ENCODE measurements around the gene PSMC4.
A peak's percentile ranks its signal among the peaks of the same experiment; 100 is the strongest.

PSMC4 gene

DNA sequence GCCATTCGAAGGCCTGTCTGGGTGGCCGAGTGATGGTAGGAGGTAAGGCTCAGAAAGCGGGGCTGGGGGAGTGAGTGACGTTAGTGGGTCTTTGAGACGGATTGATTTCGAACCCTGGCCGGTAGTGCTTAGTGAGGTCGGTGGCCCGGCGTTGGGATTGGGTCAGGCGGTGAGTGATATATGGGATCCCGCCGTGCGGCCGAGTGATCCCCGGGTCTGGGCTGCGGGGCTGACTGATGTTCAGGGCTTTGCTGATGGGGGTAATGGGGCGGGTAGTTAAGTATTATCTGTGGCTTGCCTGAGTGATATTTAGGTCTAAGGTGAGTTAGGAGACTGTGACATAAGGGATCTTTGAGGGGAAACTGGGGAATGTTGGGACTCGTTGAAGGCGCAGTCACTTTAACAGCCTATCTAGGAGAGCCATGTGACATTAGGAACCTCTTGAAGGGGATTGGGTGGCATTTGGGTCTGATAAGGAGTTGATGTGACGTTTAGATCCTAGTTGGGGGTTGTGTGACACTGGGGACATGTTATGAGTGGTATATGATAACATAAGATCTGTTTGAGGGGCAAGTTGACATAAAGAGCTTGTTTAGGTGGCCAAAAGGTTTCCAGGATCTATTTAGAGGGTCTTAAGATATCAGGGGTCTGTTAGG is 543 bp downstream of the PSMC4 start:
- peak overlapping the region; percentile 97 for H3K4me3 ChIP-seq (ENCODE audit: low read length)
- no peak for DNase-seq (ENCODE audit: low read depth)
- TF ChIP-seq, protein P1, sequence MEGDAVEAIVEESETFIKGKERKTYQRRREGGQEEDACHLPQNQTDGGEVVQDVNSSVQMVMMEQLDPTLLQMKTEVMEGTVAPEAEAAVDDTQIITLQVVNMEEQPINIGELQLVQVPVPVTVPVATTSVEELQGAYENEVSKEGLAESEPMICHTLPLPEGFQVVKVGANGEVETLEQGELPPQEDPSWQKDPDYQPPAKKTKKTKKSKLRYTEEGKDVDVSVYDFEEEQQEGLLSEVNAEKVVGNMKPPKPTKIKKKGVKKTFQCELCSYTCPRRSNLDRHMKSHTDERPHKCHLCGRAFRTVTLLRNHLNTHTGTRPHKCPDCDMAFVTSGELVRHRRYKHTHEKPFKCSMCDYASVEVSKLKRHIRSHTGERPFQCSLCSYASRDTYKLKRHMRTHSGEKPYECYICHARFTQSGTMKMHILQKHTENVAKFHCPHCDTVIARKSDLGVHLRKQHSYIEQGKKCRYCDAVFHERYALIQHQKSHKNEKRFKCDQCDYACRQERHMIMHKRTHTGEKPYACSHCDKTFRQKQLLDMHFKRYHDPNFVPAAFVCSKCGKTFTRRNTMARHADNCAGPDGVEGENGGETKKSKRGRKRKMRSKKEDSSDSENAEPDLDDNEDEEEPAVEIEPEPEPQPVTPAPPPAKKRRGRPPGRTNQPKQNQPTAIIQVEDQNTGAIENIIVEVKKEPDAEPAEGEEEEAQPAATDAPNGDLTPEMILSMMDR (conservative IDR thresholded peaks at IDR 0.05; ENCODE audit: low read depth, low read length), result no peak

DNA sequence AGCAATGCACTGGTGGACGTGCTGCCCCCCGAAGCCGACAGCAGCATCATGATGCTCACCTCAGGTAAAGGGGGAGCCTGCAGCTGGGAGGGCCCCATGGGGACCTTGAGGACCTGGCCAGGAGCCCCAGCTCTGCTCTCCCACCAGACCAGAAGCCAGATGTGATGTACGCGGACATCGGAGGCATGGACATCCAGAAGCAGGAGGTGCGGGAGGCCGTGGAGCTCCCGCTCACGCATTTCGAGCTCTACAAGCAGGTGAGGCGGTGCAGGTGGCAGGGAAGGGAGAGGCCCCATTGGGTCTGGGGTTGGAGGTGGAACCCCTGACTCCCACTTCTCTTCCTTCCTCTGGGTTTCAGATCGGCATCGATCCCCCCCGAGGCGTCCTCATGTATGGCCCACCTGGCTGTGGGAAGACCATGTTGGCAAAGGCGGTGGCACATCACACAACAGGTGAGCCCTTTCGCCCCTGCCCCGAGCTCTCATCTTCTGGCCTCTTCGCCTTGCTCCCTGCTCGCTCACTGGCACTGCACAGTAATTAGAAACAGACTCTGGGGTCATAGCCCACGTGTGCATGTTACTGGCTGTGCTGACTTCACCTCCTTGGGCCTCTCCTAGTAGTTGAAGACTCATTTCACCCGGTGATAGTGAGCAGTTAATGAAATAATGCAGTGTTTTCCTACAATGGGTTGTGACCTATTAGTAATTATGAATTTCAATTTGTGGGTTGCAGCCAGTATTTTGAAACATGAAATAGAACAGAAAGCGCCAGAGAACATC is 3.6 kb downstream of the PSMC4 start:
- DNase-seq (ENCODE audit: low read depth), result no peak
- H3K4me3 ChIP-seq (ENCODE audit: low read length), result no peak overlapping the region
- TF ChIP-seq, protein P1 (conservative IDR thresholded peaks at IDR 0.05; ENCODE audit: low read depth, low read length), result no peak

DNA sequence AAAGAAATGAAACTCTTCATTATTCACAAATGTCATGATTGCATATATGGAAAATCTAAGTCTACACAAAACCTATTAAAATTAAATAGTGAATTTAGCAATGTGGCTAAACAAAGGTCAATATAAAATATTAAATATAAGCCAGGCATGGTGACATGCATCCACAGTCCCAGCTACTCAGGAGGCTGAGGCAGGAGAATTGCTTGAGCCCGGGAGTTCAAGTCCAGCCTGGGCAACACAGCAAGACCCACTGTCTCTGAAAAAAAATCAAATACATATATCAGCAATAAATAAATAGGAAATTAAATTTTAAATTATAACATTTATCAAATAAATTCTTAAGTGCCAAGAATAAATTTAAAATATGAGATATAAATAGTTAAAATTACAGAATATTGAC is 11.9 kb downstream of the PSMC4 start:
- TF ChIP-seq, protein P1 (conservative IDR thresholded peaks at IDR 0.05; ENCODE audit: low read depth, low read length), result no peak
- H3K4me3 ChIP-seq (ENCODE audit: low read length), result no peak overlapping the region
- no peak for DNase-seq (ENCODE audit: low read depth)

- no peak for DNase-seq (ENCODE audit: low read depth)
- no peak overlapping the region for H3K4me3 ChIP-seq (ENCODE audit: low read length)
- TF ChIP-seq, protein P1 (conservative IDR thresholded peaks at IDR 0.05; ENCODE audit: low read depth, low read length), result no peak
Observed at GRCh38 chr19:39983695-39984300, 12.8 kb downstream of the PSMC4 start.

GRCh38 chr19:39986643-39987042 is 15.7 kb downstream of the PSMC4 start:
- DNase-seq (ENCODE audit: low read depth), result no peak
- TF ChIP-seq, protein P1 (conservative IDR thresholded peaks at IDR 0.05; ENCODE audit: low read depth, low read length), result no peak
- H3K4me3 ChIP-seq (ENCODE audit: low read length), result no peak overlapping the region

DNA sequence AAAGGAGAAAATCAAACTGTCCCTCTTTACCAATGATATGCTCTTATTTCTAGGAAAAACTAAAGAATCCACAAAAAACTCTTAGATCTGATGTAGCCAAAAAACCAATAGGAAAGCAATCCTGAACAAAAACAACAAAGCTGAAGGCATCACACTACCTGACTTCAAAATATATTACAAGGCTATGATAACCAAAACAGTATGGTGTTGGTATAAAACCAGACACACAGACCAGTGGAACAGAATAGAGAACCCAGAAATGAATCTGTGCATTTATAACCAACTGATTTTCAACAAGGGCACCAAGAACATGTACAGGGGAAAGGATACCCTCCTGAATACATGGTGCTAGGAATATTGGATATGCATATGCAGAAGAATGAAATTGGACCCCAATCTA is 16.2 kb downstream of the PSMC4 start:
- TF ChIP-seq, protein P1 (conservative IDR thresholded peaks at IDR 0.05; ENCODE audit: low read depth, low read length), result no peak
- H3K4me3 ChIP-seq (ENCODE audit: low read length), result no peak overlapping the region
- DNase-seq (ENCODE audit: low read depth), result no peak
